ENCODE data around the gene IPCEF1.

IPCEF1 gene

DNA sequence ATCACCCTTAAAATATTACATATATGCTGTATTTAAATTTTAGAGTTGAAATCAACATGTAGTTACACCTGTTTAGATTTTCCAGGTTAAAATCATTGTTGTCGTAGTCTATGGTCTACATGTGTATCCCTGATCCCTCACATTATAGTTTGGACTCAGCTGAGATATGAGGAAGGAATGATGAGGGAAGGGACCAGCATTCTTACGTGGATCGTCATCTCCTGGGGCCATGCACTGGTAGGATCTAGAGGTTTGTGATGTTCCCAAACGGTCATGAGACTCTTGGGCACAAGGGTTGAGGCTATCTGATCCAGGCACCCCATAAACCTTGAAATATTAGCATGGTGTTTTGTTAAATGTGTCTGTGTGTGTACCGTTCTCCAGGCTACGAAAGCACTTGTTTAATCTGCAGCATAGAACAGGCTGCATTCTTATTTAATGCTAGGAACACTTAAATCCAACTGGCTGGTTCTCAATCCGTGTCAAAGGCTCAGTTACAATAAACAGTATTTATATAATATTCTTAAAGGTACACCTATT lies 55.4 kb downstream of the IPCEF1 start:
- FAIRE-seq (no peak), DNase-seq (ENCODE audit: insufficient read length) (no peak)
- TF ChIP-seq TAF1 (IDR thresholded peaks at IDR 0.05; ENCODE audit: borderline replicate concordance, low read depth, low read length) (no peak), POLR2A (IDR thresholded peaks at IDR 0.05; ENCODE audit: low read depth, low read length) (no peak), POLR2AphosphoS5 (IDR thresholded peaks at IDR 0.05; ENCODE audit: low read depth, low read length) (no peak)

DNA sequence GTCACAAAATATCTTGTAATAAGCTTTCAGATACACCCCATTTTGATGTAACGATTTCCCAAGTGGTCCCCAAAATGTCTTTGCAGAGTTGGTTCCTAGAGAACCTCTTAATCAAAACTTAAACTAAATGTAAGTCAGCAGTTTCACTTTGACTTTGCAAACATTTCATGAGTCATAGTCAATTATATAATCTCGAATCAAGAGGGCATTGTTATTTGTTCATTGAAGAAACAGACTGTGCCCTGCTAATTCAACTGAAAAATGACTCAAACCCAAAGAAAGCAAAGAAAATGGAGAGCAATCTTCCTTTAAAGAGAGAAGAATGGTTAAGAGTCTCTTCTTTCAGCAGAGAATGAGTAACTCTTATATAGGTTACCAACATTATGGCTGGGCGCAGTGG lies 58.3 kb downstream of the IPCEF1 start:
- FAIRE-seq (no peak), DNase-seq (ENCODE audit: insufficient read length) (no peak)
- no peak for TF ChIP-seq POLR2AphosphoS5 (IDR thresholded peaks at IDR 0.05; ENCODE audit: low read depth, low read length)
- TF ChIP-seq TAF1 (IDR thresholded peaks at IDR 0.05; ENCODE audit: borderline replicate concordance, low read depth, low read length) = no peak
- no peak for TF ChIP-seq POLR2A (IDR thresholded peaks at IDR 0.05; ENCODE audit: low read depth, low read length)

- no peak for TF ChIP-seq POLR2AphosphoS5 (IDR thresholded peaks at IDR 0.05; ENCODE audit: low read depth, low read length)
- TF ChIP-seq POLR2A (IDR thresholded peaks at IDR 0.05; ENCODE audit: low read depth, low read length) = no peak
- no peak for TF ChIP-seq TAF1 (IDR thresholded peaks at IDR 0.05; ENCODE audit: borderline replicate concordance, low read depth, low read length)
- FAIRE-seq (no peak), DNase-seq (ENCODE audit: insufficient read length) (no peak)
These were observed 58.9 kb downstream of the IPCEF1 start for GRCh38 chr6:154297721-154298120.

GRCh38 chr6:154297210-154297609 lies 59.4 kb downstream of the IPCEF1 start:
- DNase-seq (ENCODE audit: insufficient read length) (no peak), FAIRE-seq (no peak)
- TF ChIP-seq TAF1 (IDR thresholded peaks at IDR 0.05; ENCODE audit: borderline replicate concordance, low read depth, low read length) = no peak
- TF ChIP-seq POLR2A (IDR thresholded peaks at IDR 0.05; ENCODE audit: low read depth, low read length) = no peak
- TF ChIP-seq POLR2AphosphoS5 (IDR thresholded peaks at IDR 0.05; ENCODE audit: low read depth, low read length) = no peak

- FAIRE-seq (no peak), DNase-seq (ENCODE audit: insufficient read length) (no peak)
- TF ChIP-seq POLR2AphosphoS5 (IDR thresholded peaks at IDR 0.05; ENCODE audit: low read depth, low read length) = no peak
- no peak for TF ChIP-seq POLR2A (IDR thresholded peaks at IDR 0.05; ENCODE audit: low read depth, low read length)
- TF ChIP-seq TAF1 (IDR thresholded peaks at IDR 0.05; ENCODE audit: borderline replicate concordance, low read depth, low read length) = no peak
These were observed 60.9 kb downstream of the IPCEF1 start for GRCh38 chr6:154295733-154296132.

DNA sequence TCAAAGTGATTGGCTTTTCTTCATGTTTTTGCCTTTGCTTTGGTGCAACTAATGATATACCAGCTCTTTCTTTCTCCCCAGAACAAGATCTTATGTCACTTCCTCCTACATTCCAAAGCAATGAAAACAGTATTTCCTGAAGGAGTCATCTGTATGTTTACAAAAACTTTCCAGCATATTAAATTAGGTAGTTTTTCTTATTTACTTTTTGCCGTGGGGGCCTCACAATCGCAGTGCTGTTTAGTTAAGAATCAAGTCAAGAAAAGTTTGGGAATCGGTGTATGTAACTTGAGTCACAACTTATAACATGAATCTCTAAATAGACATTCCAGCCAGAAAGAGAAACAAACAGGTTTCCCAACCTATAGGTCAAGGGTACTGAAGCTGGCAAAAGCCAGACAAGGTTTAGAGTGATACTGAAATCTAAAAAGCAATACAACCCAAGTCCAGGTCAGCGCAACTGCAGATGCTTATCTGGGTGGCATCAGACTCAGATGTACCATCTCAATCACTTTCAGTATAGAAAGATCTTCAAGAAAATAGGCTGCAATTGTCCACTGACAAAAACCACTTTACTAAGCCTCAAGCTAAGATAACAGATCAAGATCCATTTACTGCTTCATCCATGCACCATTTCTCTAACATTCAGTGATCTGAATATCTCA lies 63.6 kb downstream of the IPCEF1 start:
- no peak for FAIRE-seq
- no peak for TF ChIP-seq TAF1 (IDR thresholded peaks at IDR 0.05; ENCODE audit: borderline replicate concordance, low read depth, low read length)
- TF ChIP-seq POLR2AphosphoS5 (IDR thresholded peaks at IDR 0.05; ENCODE audit: low read depth, low read length) = no peak
- no peak for TF ChIP-seq POLR2A (IDR thresholded peaks at IDR 0.05; ENCODE audit: low read depth, low read length)

GRCh38 chr6:154292066-154292465 lies 64.5 kb downstream of the IPCEF1 start:
- no peak for DNase-seq (ENCODE audit: insufficient read length)
- FAIRE-seq = no peak

More for the DNA sequence above, 63.6 kb downstream of the IPCEF1 start:
- no peak for DNase-seq (ENCODE audit: insufficient read length)

GRCh38 chr6:154289818-154290508 lies 66.6 kb downstream of the IPCEF1 start:
- no peak for TF ChIP-seq POLR2A (IDR thresholded peaks at IDR 0.05; ENCODE audit: low read depth, low read length)
- no peak for TF ChIP-seq POLR2AphosphoS5 (IDR thresholded peaks at IDR 0.05; ENCODE audit: low read depth, low read length)
- no peak for TF ChIP-seq TAF1 (IDR thresholded peaks at IDR 0.05; ENCODE audit: borderline replicate concordance, low read depth, low read length)
- no peak for FAIRE-seq
- DNase-seq (ENCODE audit: insufficient read length) = no peak

More at GRCh38 chr6:154292066-154292465, 64.5 kb downstream of the IPCEF1 start:
- TF ChIP-seq POLR2A (IDR thresholded peaks at IDR 0.05; ENCODE audit: low read depth, low read length) (no peak), TAF1 (IDR thresholded peaks at IDR 0.05; ENCODE audit: borderline replicate concordance, low read depth, low read length) (no peak), POLR2AphosphoS5 (IDR thresholded peaks at IDR 0.05; ENCODE audit: low read depth, low read length) (no peak)

GRCh38 chr6:154285826-154286225 lies 70.8 kb downstream of the IPCEF1 start:
- TF ChIP-seq TAF1 (IDR thresholded peaks at IDR 0.05; ENCODE audit: borderline replicate concordance, low read depth, low read length) (no peak), POLR2A (IDR thresholded peaks at IDR 0.05; ENCODE audit: low read depth, low read length) (no peak), POLR2AphosphoS5 (IDR thresholded peaks at IDR 0.05; ENCODE audit: low read depth, low read length) (no peak)
- no peak for FAIRE-seq
- DNase-seq (ENCODE audit: insufficient read length) = no peak

GRCh38 chr6:154284313-154284853 lies 72.2 kb downstream of the IPCEF1 start:
- DNase-seq (ENCODE audit: insufficient read length) = no peak
- no peak for TF ChIP-seq POLR2A (IDR thresholded peaks at IDR 0.05; ENCODE audit: low read depth, low read length)
- no peak for TF ChIP-seq TAF1 (IDR thresholded peaks at IDR 0.05; ENCODE audit: borderline replicate concordance, low read depth, low read length)
- TF ChIP-seq POLR2AphosphoS5 (IDR thresholded peaks at IDR 0.05; ENCODE audit: low read depth, low read length) = no peak
- FAIRE-seq = no peak

- no peak for DNase-seq (ENCODE audit: insufficient read length)
- TF ChIP-seq TAF1 (IDR thresholded peaks at IDR 0.05; ENCODE audit: borderline replicate concordance, low read depth, low read length) (no peak), POLR2A (IDR thresholded peaks at IDR 0.05; ENCODE audit: low read depth, low read length) (no peak), POLR2AphosphoS5 (IDR thresholded peaks at IDR 0.05; ENCODE audit: low read depth, low read length) (no peak)
- FAIRE-seq = no peak
These were observed 76.1 kb downstream of the IPCEF1 start for GRCh38 chr6:154280521-154280920.
